B cell (primary cell): ENCODE measurements around the gene ABCA7. TPM values are rescaled to one million over a fixed set of nuclear protein-coding genes. Genes with fewer than 3 reads are reported as not detected.

ENCODE experiments used
- ATAC-seq: fragments of 200-7000 bp; cut with Tn5 transposase; one replicate; pipeline ENCODE4 v1.10.0; 2021; ENCODE audit warnings: low read depth, mild to moderate bottlenecking, moderate number of reproducible peaks, moderate library complexity
- CTCF ChIA-PET: fragments of 350-600 bp; sonication (Branson Sonifier 250); formaldehyde crosslinking; loops from one replicate; lab custom pipeline; 2021; ENCODE audit warnings: antibody characterized with exemption, inconsistent platforms; lab: Charles Lee
- POLR2A ChIA-PET: fragments of 350-600 bp; sonication (Branson Sonifier 250); formaldehyde crosslinking; loops from one replicate; lab custom pipeline; 2021; ENCODE audit warnings: antibody characterized with exemption; lab: Charles Lee
- DNase-seq: peaks from one replicate; pipeline ENCODE4 v3.0.0; 2013
- H2AFZ ChIP-seq: 2 replicates; pipeline ENCODE4 v1.6.1; 2012; ENCODE audit warnings: mild to moderate bottlenecking, low read depth, low read length; ENCODE audit not compliant: insufficient read depth, poor library complexity, severe bottlenecking
- H3K27ac ChIP-seq, 2 donors: 1 replicate in 1 of 2; 2 replicates in 1 of 2; pipeline ENCODE4 v1.5.1; 2012 to 2013; ENCODE audit warnings: low read length in 2 of 2, mild to moderate bottlenecking in 2 of 2, moderate library complexity in 1 of 2
- H3K27me3 ChIP-seq, 4 experiments: fragments of 200-600 bp in 1 of 4; sonication (generic) in 1 of 4; replicated peaks in 1 of 4; 1 replicate in 2 of 4; 2 replicates in 2 of 4; pipeline versions ENCODE4 v1.6.1 to v1.7.0; 2013 to 2016; ENCODE audit warnings: low read length in 3 of 4, mild to moderate bottlenecking in 2 of 4, mixed read lengths in 1 of 4, moderate library complexity in 1 of 4; ENCODE audit not compliant: insufficient read depth in 4 of 4, control insufficient read depth in 3 of 4; ENCODE audit errors: control extremely low read depth in 1 of 4
- H3K36me3 ChIP-seq, 2 experiments: replicated peaks in 1 of 2; 1 replicate in 1 of 2; 2 replicates in 1 of 2; pipeline versions ENCODE4 v1.6.1 to v1.7.1; 2013; ENCODE audit warnings: low read length in 1 of 2; ENCODE audit not compliant: insufficient read depth in 2 of 2, control insufficient read depth in 1 of 2; ENCODE audit errors: control extremely low read depth in 1 of 2, extremely low read depth in 1 of 2
- H3K4me1 ChIP-seq, 2 donors: fragments of 200-600 bp in 1 of 2; sonication (generic) in 1 of 2; 1 replicate in 1 of 2; 2 replicates in 1 of 2; pipeline versions ENCODE4 v1.5.1 to v1.6.1; 2013 to 2017; ENCODE audit warnings: low read length in 2 of 2; ENCODE audit not compliant: control insufficient read depth in 2 of 2, insufficient read depth in 2 of 2
- H3K4me2 ChIP-seq: replicated peaks from 2 replicates; pipeline ENCODE3; 2012; ENCODE audit warnings: mild to moderate bottlenecking, low read depth, low read length; ENCODE audit not compliant: poor library complexity, severe bottlenecking
- H3K4me3 ChIP-seq, 5 experiments: fragments of 200-600 bp in 1 of 5; sonication (generic) in 1 of 5; 1 replicate in 3 of 5; 2 replicates in 2 of 5; pipeline versions ENCODE4 v1.5.1 to v1.7.0; 2011 to 2016; ENCODE audit warnings: low read length in 4 of 5, mild to moderate bottlenecking in 4 of 5, low read depth in 2 of 5, control low read depth in 1 of 5, moderate library complexity in 1 of 5; ENCODE audit not compliant: insufficient read depth in 1 of 5; ENCODE audit errors: control extremely low read depth in 1 of 5, extremely low read depth in 1 of 5
- H3K79me2 ChIP-seq: fragments of 200-600 bp; sonication (generic); one replicate; pipeline ENCODE4 v1.6.0; 2016; ENCODE audit warnings: low read length; ENCODE audit not compliant: control insufficient read depth, insufficient read depth
- H3K9ac ChIP-seq: fragments of 200-600 bp; sonication (generic); 2 replicates; pipeline ENCODE4 v1.6.1; 2017; ENCODE audit warnings: mild to moderate bottlenecking, low read length, moderate library complexity
- H3K9me3 ChIP-seq, 3 donors: one replicate each; pipeline versions ENCODE4 v1.6.1 to v1.7.1; 2013; ENCODE audit warnings: low read length in 2 of 3; ENCODE audit not compliant: control insufficient read depth in 2 of 3, insufficient read depth in 1 of 3; ENCODE audit errors: control extremely low read depth in 1 of 3
- H4K20me1 ChIP-seq: 2 replicates; pipeline ENCODE4 v1.6.0; 2012; ENCODE audit warnings: mild to moderate bottlenecking, low read length; ENCODE audit not compliant: insufficient read depth, control insufficient read depth, poor library complexity, severe bottlenecking
- H3K27ac Mint-ChIP-seq: one replicate; pipeline ENCODE4 v1.8.0; 2021; ENCODE audit warnings: mixed read lengths
- H3K27me3 Mint-ChIP-seq: one replicate; pipeline ENCODE4 v1.8.0; 2021; ENCODE audit warnings: mixed read lengths
- H3K4me1 Mint-ChIP-seq: one replicate; pipeline ENCODE4 v1.8.0; 2021; ENCODE audit warnings: mixed read lengths
- H3K4me3 Mint-ChIP-seq: one replicate; pipeline ENCODE4 v1.8.0; 2021; ENCODE audit warnings: mixed read lengths
- H3K9me3 Mint-ChIP-seq: one replicate; pipeline ENCODE4 v1.8.0; 2022; ENCODE audit warnings: mixed read lengths; ENCODE audit not compliant: insufficient read depth
- EZH2 ChIP-seq: IDR thresholded peaks from 2 replicates; pipeline ENCODE4 v1.6.1; 2012; ENCODE audit warnings: borderline replicate concordance, low read depth, mild to moderate bottlenecking, moderate library complexity, low read length; ENCODE audit not compliant: insufficient read depth, poor library complexity, severe bottlenecking
- WGBS: methylation state at CpG from one replicate; pipeline ENCODE4 v1.1.5; 2013; ENCODE audit warnings: missing lambda C conversion rate; ENCODE audit not compliant: insufficient coverage; 5-methylcytosine and 5-hydroxymethylcytosine counted together
- intact Hi-C: fragments of 100-400 bp; cut with micrococcal nuclease; formaldehyde crosslinking; loops from one replicate; pipeline ENCODE4 v1.10.0; 2022
- polyA plus RNA-seq: library from polyadenylated mRNA; depleted of rRNA; stranded (reverse); fragments of >200 nt; gene quantifications from 2 replicates; pipeline ENCODE4 v1.2.3, GENCODE V29; 2012
- total RNA-seq, 2 donors: library from RNA; stranded (reverse); fragments of 120-200 nt in 1 of 2; gene quantifications; 1 replicate in 1 of 2; 2 replicates in 1 of 2; pipeline versions ENCODE4 v1.2.3 to v1.2.4, GENCODE V29; 2013 to 2022
- TF ChIP-seq, protein P1 (sequence below): fragments of 200-600 bp; IDR thresholded peaks from one replicate; pipeline ENCODE4 v1.8.0; 2022; ENCODE audit warnings: antibody characterized with exemption, mild to moderate bottlenecking

The ABCA7 gene
- total and polyA plus RNA-seq, 2 donors (not counting 1 experiment from before 2014, with no cell fraction given) = 192 to 281 TPM

DNA sequence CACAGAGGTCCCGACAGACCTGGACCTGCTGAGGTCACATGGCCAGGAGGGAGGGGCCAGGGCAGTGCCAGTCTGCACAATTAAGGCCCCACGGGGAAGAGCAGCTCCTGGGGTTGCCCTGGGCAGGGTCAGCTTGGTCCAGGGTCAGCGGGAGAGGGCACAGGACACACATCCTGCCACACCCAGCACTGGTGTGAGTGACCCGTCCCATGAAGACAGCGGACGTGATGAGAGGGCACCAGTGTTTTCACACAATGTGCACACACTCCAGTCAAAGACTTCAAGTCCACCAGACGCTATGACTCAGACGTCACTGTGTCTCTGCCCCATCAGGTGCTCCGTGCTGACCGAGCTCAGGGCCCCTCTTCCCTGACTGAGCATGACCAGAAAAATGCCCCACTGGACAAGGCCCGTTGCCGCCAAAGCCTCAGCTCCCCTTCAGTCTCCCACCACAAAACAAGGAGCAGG is 23.2 kb upstream of the ABCA7 start:
- CTCF ChIA-PET = no interaction called here
- H3K9ac ChIP-seq = peak overlapping the region; percentile 15
- POLR2A ChIA-PET = interaction anchor here (0.6 to 1.6 kb wide), 3 partner anchors 8 to 15 kb away, joined by 3 to 7 read pairs (median 3); partner anchors contain the start of gene CNN2

More for the DNA sequence above, 23.2 kb upstream of the ABCA7 start:
- H3K27me3 ChIP-seq = no peaks in the 10 kb centered on the region
- H3K27ac ChIP-seq = no peak overlapping the region
- DNase-seq = no peak
- H4K20me1 ChIP-seq = peaks cover 90% of the 10 kb centered on the region
- Mint-ChIP-seq H3K4me3 (peak overlapping the region; percentile 79), H3K27ac (peak overlapping the region; percentile 85), H3K9me3 (no peaks in the 10 kb centered on the region), H3K27me3 (no peaks in the 10 kb centered on the region), H3K4me1 (peaks cover 50% of the 10 kb centered on the region)
- intact Hi-C loops = no loop called here
- H2AFZ ChIP-seq = no peak overlapping the region
- WGBS = 86% methylated on average over 12 of the region's 12 CpGs
- H3K4me1 ChIP-seq = peaks cover 41 to 60% of the 10 kb centered on the region in 2 donors
- H3K4me3 ChIP-seq = no peak overlapping the region
- peaks cover 89% of the 10 kb centered on the region for H3K79me2 ChIP-seq
- no peak for TF ChIP-seq EZH2
- TF ChIP-seq, protein P1, sequence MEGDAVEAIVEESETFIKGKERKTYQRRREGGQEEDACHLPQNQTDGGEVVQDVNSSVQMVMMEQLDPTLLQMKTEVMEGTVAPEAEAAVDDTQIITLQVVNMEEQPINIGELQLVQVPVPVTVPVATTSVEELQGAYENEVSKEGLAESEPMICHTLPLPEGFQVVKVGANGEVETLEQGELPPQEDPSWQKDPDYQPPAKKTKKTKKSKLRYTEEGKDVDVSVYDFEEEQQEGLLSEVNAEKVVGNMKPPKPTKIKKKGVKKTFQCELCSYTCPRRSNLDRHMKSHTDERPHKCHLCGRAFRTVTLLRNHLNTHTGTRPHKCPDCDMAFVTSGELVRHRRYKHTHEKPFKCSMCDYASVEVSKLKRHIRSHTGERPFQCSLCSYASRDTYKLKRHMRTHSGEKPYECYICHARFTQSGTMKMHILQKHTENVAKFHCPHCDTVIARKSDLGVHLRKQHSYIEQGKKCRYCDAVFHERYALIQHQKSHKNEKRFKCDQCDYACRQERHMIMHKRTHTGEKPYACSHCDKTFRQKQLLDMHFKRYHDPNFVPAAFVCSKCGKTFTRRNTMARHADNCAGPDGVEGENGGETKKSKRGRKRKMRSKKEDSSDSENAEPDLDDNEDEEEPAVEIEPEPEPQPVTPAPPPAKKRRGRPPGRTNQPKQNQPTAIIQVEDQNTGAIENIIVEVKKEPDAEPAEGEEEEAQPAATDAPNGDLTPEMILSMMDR = no peak
- peaks cover 0 to 34% of the 10 kb centered on the region in 2 experiments for H3K36me3 ChIP-seq
- H3K4me2 ChIP-seq = peak overlapping the region; percentile 57
- no peak for ATAC-seq
- H3K9me3 ChIP-seq = no peaks in the 10 kb centered on the region
